ENCODE measurements around the gene ATP2B2. TPM values are rescaled to one million over a fixed set of nuclear protein-coding genes. Genes with fewer than 3 reads are reported as not detected.

The ATP2B2 gene
- polyA plus RNA-seq, 1 experiment = not detected

DNA sequence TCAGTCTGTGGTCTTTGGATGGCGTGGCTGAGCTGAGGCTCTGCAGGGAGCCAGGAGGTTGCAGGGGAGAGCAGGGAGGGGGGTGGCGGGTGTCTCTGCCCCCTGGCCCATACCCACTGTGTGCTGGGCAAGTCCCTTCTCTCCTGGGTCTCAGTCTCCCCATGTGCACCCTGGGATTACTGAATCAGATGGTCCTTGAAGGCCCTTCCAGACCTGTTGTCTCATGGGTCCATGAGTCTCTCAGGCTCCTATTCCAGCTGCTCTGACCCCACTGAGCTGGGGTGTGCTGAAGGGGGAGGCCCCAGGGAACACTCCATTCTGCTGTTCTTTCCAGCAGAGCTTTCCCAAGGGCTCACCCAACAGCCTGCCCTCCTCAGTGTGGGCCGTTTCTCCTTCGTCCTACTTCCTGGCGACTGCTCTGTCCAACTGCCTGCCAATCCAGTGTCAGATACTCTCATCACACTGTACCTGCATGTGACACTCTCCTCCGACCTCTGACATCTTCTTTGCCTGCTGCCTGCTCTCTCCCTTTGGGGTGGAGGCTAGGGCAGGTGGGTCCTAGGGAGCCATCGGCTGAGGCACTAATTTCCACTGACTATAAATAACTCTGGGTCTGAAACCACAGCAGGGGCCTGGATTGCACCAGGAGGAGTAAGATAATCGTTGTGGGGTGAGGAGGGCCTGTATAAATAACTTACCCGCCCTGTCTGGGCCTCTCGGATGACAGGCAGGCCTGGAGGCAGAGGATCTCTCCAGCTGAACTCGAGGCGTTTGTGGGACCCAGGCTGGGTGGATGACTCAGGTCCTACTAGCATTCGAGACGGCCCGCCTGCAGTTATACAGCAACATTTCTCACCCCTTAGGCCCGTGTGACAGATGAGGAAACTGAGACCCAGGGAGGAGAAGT is 67.1 kb downstream of the ATP2B2 start:
- Histone ChIP-seq H3K36me3 (ENCODE audit: control insufficient read depth, insufficient read depth, low read length) (no peaks in the 10 kb centered on the region), H3K27me3 (ENCODE audit: control insufficient read depth, insufficient read depth, low read length) (no peaks in the 10 kb centered on the region), H3K4me3 (ENCODE audit: low read depth, low read length) (no peak overlapping the region)
- peak; percentile 64 for DNase-seq (ENCODE audit: low read depth)
- TF ChIP-seq, protein P1, sequence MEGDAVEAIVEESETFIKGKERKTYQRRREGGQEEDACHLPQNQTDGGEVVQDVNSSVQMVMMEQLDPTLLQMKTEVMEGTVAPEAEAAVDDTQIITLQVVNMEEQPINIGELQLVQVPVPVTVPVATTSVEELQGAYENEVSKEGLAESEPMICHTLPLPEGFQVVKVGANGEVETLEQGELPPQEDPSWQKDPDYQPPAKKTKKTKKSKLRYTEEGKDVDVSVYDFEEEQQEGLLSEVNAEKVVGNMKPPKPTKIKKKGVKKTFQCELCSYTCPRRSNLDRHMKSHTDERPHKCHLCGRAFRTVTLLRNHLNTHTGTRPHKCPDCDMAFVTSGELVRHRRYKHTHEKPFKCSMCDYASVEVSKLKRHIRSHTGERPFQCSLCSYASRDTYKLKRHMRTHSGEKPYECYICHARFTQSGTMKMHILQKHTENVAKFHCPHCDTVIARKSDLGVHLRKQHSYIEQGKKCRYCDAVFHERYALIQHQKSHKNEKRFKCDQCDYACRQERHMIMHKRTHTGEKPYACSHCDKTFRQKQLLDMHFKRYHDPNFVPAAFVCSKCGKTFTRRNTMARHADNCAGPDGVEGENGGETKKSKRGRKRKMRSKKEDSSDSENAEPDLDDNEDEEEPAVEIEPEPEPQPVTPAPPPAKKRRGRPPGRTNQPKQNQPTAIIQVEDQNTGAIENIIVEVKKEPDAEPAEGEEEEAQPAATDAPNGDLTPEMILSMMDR (IDR thresholded peaks at IDR 0.05; ENCODE audit: insufficient read depth, low read depth, low read length) = no peak
- POLR2A ChIA-PET = no interaction called here
- CTCF ChIA-PET = interaction anchor here (1.5 kb wide), 1 partner anchor 14 kb away, joined by 3 read pairs; no protein-coding TSS in a partner anchor

DNA sequence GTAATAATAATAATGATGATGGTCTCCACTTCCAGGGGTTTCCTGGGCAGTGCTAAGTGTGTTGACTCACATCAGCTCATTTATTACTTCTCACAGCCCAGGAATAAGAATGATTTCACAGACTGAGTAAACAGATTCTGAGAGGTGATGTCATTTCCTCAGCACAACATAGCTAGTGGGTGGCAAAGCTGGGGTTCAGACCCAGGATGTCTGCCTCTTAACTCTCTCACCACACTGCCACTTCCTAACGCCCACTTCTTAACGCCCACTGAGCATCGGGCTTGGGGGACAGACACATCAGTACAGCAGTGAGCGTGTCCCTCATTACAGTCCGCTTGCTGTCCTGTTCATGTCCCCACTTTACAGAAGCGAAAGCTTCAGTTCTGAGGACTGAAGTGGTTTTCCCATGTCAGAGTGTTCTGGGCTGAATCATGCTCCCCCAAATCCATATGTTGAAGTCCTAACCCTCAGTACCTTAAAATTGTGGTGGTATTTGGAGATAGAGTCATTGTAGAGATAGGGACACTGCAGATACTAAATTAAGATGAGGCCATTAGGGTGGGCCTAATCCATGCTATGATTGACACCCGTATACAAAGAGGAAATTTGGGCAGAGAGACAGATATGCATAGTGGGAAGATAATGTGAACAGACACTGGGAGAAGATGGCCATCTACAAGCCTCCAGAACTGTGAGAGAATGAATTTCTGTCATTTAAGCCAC is 68.0 kb downstream of the ATP2B2 start:
- no peaks in the 10 kb centered on the region for H3K36me3 ChIP-seq (ENCODE audit: control insufficient read depth, insufficient read depth, low read length)
- no peaks in the 10 kb centered on the region for H3K27me3 ChIP-seq (ENCODE audit: control insufficient read depth, insufficient read depth, low read length)
- H3K4me3 ChIP-seq (ENCODE audit: low read depth, low read length) = no peak overlapping the region
- peak; percentile 39 for DNase-seq (ENCODE audit: low read depth)
- CTCF ChIA-PET = interaction anchor here (1.5 kb wide), 1 partner anchor 13 kb away, joined by 3 read pairs; no protein-coding TSS in a partner anchor
- TF ChIP-seq, protein P1 (IDR thresholded peaks at IDR 0.05; ENCODE audit: insufficient read depth, low read depth, low read length) = no peak
- POLR2A ChIA-PET = no interaction called here

DNA sequence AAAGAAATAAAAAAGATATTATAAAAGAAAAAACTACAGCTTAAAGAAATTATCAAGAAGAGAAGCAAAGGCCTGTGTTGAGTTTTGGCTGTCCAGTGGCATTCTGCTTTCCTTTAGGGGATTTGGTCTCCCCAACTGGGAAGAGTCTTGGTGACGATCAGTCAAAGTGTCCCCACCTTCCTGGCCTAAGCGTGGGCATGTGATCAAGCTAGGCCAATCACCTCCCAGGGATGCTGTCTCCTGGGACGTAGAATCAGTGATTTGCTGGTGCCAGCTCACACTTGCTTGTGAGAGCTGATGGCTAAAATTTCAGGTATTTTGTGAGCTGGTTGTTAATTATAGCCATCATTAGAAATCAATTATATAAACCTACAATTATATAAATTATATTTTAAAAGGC is 69.5 kb downstream of the ATP2B2 start:
- CTCF ChIA-PET = interaction anchor here (1.4 kb wide), 1 partner anchor 10 kb away, joined by 3 read pairs; no protein-coding TSS in a partner anchor
- H3K4me3 ChIP-seq (ENCODE audit: low read depth, low read length) = no peak overlapping the region

DNA sequence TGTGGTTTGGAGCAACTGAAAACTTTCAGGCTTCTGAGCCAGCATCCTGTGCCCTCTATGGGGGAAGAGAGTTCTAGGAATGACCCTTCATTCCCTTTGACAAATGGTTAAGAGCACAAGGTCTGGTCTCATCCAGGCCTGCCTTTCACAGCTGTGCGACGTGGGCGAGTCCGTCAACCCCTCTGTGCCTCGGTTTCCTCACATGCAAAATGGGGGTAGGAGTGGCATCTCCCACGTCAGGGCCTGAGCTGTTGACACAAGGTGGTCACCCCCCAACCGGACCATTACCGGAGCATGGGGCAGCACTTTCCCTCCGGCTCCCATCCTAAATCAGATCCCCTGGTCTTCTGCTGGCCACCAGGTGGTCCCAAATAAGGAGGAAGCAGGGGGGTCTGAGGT is 70.4 kb downstream of the ATP2B2 start:
- H3K4me3 ChIP-seq (ENCODE audit: low read depth, low read length) = no peak overlapping the region
- CTCF ChIA-PET = interaction anchor here (1.4 kb wide), 1 partner anchor 9 kb away, joined by 3 read pairs; no protein-coding TSS in a partner anchor
- 0 out of 2 replicates have a peak, but pooled peaks cover 3% of the 10 kb centered on the region for H3K27me3 ChIP-seq (ENCODE audit: control insufficient read depth, insufficient read depth, low read length)
- TF ChIP-seq, protein P1 (IDR thresholded peaks at IDR 0.05; ENCODE audit: insufficient read depth, low read depth, low read length) = no peak
- no peak for DNase-seq (ENCODE audit: low read depth)
- H3K36me3 ChIP-seq (ENCODE audit: control insufficient read depth, insufficient read depth, low read length) = no peaks in the 10 kb centered on the region
- POLR2A ChIA-PET = no interaction called here

More for the DNA sequence above, 69.5 kb downstream of the ATP2B2 start:
- no peak for DNase-seq (ENCODE audit: low read depth)
- H3K36me3 ChIP-seq (ENCODE audit: control insufficient read depth, insufficient read depth, low read length) = no peaks in the 10 kb centered on the region
- TF ChIP-seq, protein P1 (IDR thresholded peaks at IDR 0.05; ENCODE audit: insufficient read depth, low read depth, low read length) = no peak
- POLR2A ChIA-PET = no interaction called here
- no peaks in the 10 kb centered on the region for H3K27me3 ChIP-seq (ENCODE audit: control insufficient read depth, insufficient read depth, low read length)

Measured in BJ (cell line).